Caco-2 (cell line): ENCODE data around the gene GZF1. TPM values are rescaled to one million over a fixed set of nuclear protein-coding genes. Genes with fewer than 3 reads are reported as not detected.
A peak's percentile ranks its signal among the peaks of the same experiment; 100 is the strongest.

Experiments
- BruUV-seq: library from RNA; stranded (reverse); fragments of 400-500 nt; replicated peaks from 2 replicates; lab custom pipeline; 2021; lab: Mats Ljungman, UMichigan
- CTCF ChIA-PET: fragments of 300-600 bp; sonication (Branson Sonifier 250); formaldehyde crosslinking; loops from one replicate; lab custom pipeline; 2022; ENCODE audit warnings: antibody characterized with exemption; lab: Charles Lee
- POLR2A ChIA-PET: fragments of 300-600 bp; sonication (Branson Sonifier 250); formaldehyde crosslinking; loops from one replicate; lab custom pipeline; 2022; ENCODE audit warnings: antibody characterized with exemption; lab: Charles Lee
- DNase-seq, 2 experiments: peaks; one replicate each; pipeline versions ENCODE4 v3.0.0 to v3.0.0-alpha.2; 2020 to 2022
- H3K27me3 ChIP-seq: replicated peaks from 2 replicates; pipeline ENCODE4 v1.6.0; 2011; ENCODE audit warnings: low read length; ENCODE audit not compliant: control insufficient read depth, insufficient read depth
- H3K36me3 ChIP-seq: 2 replicates; pipeline ENCODE4 v1.5.1; 2011; ENCODE audit warnings: low read length; ENCODE audit not compliant: control insufficient read depth, insufficient read depth
- H3K4me1 ChIP-seq: fragments of 250-450 bp; sonication (Bioruptor Pico); 2 replicates; pipeline ENCODE4 v1.5.1; 2020; ENCODE audit warnings: mild to moderate bottlenecking
- H3K4me3 ChIP-seq: 2 replicates; pipeline ENCODE4 v1.5.1; 2011; ENCODE audit warnings: low read depth, mild to moderate bottlenecking, control low read depth, low read length
- H3K9me3 ChIP-seq: fragments of 250-450 bp; sonication (Bioruptor Pico); 2 replicates; pipeline ENCODE4 v1.5.1; 2020; ENCODE audit warnings: mild to moderate bottlenecking, moderate library complexity
- H3K27ac Mint-ChIP-seq: one replicate; pipeline ENCODE4 v1.8.0; 2022; ENCODE audit warnings: mixed read lengths; ENCODE audit not compliant: unreplicated experiment
- H3K27me3 Mint-ChIP-seq: one replicate; pipeline ENCODE4 v1.8.0; 2022; ENCODE audit warnings: mixed read lengths; ENCODE audit not compliant: insufficient read depth, unreplicated experiment
- H3K36me3 Mint-ChIP-seq: one replicate; pipeline ENCODE4 v1.8.0; 2022; ENCODE audit warnings: mild to moderate bottlenecking, mixed read lengths; ENCODE audit not compliant: insufficient read depth, unreplicated experiment
- H3K4me1 Mint-ChIP-seq: one replicate; pipeline ENCODE4 v1.8.0; 2022; ENCODE audit warnings: low read depth, mixed read lengths; ENCODE audit not compliant: unreplicated experiment
- H3K4me3 Mint-ChIP-seq: one replicate; pipeline ENCODE4 v1.8.0; 2022; ENCODE audit warnings: mild to moderate bottlenecking, moderate library complexity, mixed read lengths; ENCODE audit not compliant: unreplicated experiment
- H3K9me3 Mint-ChIP-seq: one replicate; pipeline ENCODE4 v1.8.0; 2022; ENCODE audit warnings: mixed read lengths; ENCODE audit not compliant: unreplicated experiment
- intact Hi-C: fragments of 100-400 bp; cut with micrococcal nuclease; formaldehyde crosslinking; loops from one replicate; pipeline ENCODE4 v1.10.0; 2022; ENCODE audit not compliant: unreplicated experiment
- total RNA-seq: library from RNA; stranded (reverse); gene quantifications from 2 replicates; pipeline ENCODE4 v1.2.3, GENCODE V29; 2022
- TF ChIP-seq, protein P1 (sequence below), 2 experiments: fragments of 200-600 bp in 1 of 2; IDR thresholded peaks; 1 replicate in 1 of 2; 2 replicates in 1 of 2; pipeline versions ENCODE4 v1.5.1 to v1.8.0; 2011 to 2022; ENCODE audit warnings: antibody characterized with exemption in 1 of 2, control low read depth in 1 of 2, inconsistent platforms in 1 of 2, low read depth in 1 of 2, low read length in 1 of 2, mild to moderate bottlenecking in 1 of 2, moderate library complexity in 1 of 2; ENCODE audit not compliant: insufficient read depth in 1 of 2, severe bottlenecking in 1 of 2, unreplicated experiment in 1 of 2

Gene GZF1
- total RNA-seq, 1 experiment from 2014 or later = 18.4 TPM

DNA sequence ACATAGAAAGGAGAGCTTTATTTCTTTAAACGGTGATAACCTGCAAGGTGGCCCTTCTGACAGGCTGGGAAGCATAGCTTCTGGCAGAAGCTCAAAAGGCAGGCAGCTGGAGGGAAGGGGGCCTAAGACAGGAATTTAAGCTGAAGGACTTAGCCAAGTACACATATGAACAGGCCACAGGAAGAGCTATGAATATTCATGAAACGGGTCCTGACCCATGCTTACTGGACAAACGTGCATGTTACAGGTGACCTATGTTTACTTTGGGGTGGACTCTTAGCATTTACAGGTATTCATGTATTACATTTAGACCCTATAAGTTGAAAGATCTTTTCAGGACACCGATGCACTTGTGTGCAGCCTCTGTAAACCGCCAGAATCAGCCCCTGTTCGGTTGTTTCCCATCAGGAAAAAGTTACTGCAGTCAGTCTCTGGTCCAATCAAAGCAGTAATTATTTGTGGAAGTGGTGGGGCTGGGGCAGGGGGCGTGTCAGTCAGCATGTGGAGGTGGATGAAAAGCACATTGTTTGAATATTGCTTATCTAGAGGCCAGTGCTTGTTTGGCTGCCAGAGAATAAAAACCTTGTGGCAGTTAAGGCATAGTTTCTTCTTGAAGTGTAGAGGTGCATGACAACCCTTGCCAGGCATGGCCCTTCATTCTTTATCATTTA is 2.9 kb upstream of the GZF1 start:
- H3K27me3 Mint-ChIP-seq = no peaks in the 10 kb centered on the region
- Histone ChIP-seq H3K9me3 (no peaks in the 10 kb centered on the region), H3K4me3 (peak overlapping the region; percentile 2; the same call in 1 of the 2 replicates), H3K27me3 (no peaks in the 10 kb centered on the region), H3K4me1 (peaks cover 23% of the 10 kb centered on the region; the same call in 1 of the 2 replicates), H3K36me3 (0 out of 2 replicates have a peak, but pooled peaks cover 2% of the 10 kb centered on the region)
- H3K4me1 Mint-ChIP-seq = peaks cover 15% of the 10 kb centered on the region
- intact Hi-C loops = loop anchor here (1.0 to 10.0 kb wide), 3 partner anchors 9 to 774 kb away; partner anchors contain the start of genes CST9, FOXA2 and NXT1
- H3K36me3 Mint-ChIP-seq = peaks cover 55% of the 10 kb centered on the region
- no peaks in the 10 kb centered on the region for H3K9me3 Mint-ChIP-seq
- H3K4me3 Mint-ChIP-seq = peak overlapping the region; percentile 91
- no TSS peak for BruUV-seq
- peak in 1 of 2 experiments; percentile 18 for DNase-seq
- TF ChIP-seq, protein P1, sequence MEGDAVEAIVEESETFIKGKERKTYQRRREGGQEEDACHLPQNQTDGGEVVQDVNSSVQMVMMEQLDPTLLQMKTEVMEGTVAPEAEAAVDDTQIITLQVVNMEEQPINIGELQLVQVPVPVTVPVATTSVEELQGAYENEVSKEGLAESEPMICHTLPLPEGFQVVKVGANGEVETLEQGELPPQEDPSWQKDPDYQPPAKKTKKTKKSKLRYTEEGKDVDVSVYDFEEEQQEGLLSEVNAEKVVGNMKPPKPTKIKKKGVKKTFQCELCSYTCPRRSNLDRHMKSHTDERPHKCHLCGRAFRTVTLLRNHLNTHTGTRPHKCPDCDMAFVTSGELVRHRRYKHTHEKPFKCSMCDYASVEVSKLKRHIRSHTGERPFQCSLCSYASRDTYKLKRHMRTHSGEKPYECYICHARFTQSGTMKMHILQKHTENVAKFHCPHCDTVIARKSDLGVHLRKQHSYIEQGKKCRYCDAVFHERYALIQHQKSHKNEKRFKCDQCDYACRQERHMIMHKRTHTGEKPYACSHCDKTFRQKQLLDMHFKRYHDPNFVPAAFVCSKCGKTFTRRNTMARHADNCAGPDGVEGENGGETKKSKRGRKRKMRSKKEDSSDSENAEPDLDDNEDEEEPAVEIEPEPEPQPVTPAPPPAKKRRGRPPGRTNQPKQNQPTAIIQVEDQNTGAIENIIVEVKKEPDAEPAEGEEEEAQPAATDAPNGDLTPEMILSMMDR (IDR thresholded peaks at IDR 0.05; ENCODE audit: insufficient read depth in 1 of 2, low read depth in 1 of 2, low read length in 1 of 2, severe bottlenecking in 1 of 2, unreplicated experiment in 1 of 2) = no peak
- ChIA-PET CTCF (interaction anchor here (1.4 to 1.9 kb wide), 2 partner anchors 9 to 667 kb away, joined by 5 to 16 read pairs; partner anchors contain the start of gene NXT1), POLR2A (interaction anchor here (0.8 to 3.2 kb wide), 2 partner anchors 9 to 270 kb away, joined by 3 to 41 read pairs; partner anchors contain the start of gene NXT1)
- H3K27ac Mint-ChIP-seq = peak overlapping the region; percentile 98

DNA sequence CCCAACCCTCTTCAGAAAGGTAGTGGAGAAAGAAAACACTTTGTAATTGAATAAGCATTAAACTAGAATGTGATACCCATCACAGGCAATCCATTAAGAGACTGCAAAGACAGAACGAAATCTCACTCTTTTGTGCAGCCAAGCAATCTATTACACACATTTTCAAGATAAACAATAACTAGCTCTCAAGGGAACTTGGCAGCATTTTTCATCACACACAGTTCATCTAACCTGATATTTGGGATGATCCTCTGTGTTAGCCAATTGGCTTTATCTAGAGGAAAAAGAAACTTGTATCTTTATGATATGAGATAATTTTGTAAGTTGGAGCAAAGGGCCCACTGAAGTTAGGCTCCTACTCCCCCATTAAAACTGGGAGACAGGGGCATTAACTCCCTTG is 1.5 kb upstream of the GZF1 start:
- POLR2A ChIA-PET = no interaction called here
- Histone ChIP-seq H3K4me1 (peaks cover 23% of the 10 kb centered on the region; the same call in 1 of the 2 replicates), H3K4me3 (peak overlapping the region; percentile 85), H3K27me3 (no peaks in the 10 kb centered on the region), H3K36me3 (peaks cover 2% of the 10 kb centered on the region; the same call in 1 of the 2 replicates), H3K9me3 (no peaks in the 10 kb centered on the region)
- peaks cover 24% of the 10 kb centered on the region for H3K4me1 Mint-ChIP-seq
- no peaks in the 10 kb centered on the region for H3K9me3 Mint-ChIP-seq
- intact Hi-C loops = loop anchor here (5.0 kb wide), 1 partner anchor 62 kb away; the partner anchor contains the start of gene NAPB
- peak overlapping the region; percentile 98 for H3K27ac Mint-ChIP-seq
- no peak for DNase-seq
- no TSS peak for BruUV-seq
- H3K4me3 Mint-ChIP-seq = peak overlapping the region; percentile 71
- CTCF ChIA-PET = no interaction called here
- peaks cover 51% of the 10 kb centered on the region for H3K36me3 Mint-ChIP-seq
- TF ChIP-seq, protein P1 (IDR thresholded peaks at IDR 0.05; ENCODE audit: insufficient read depth in 1 of 2, low read depth in 1 of 2, low read length in 1 of 2, severe bottlenecking in 1 of 2, unreplicated experiment in 1 of 2) = no peak
- no peaks in the 10 kb centered on the region for H3K27me3 Mint-ChIP-seq

DNA sequence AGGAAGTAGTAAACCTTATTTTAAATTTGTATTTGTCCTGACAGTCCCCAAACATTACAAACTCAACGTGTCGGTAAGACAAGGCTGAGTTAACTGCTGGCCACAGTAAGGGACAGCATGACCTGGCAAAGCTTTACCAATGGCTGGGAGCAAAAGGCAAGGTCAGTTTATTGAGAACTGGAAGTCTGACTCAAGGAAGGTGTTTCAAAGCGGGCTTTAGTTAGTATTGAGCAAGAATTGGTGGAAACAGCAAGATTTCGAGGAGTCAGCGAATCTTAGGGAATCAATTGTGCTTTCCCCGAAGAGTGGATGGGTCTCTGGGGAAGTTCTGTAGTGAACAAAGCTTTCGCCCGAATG is 885 bp upstream of the GZF1 start:
- Mint-ChIP-seq H3K27me3 (no peaks in the 10 kb centered on the region), H3K4me3 (peak overlapping the region; percentile 71), H3K9me3 (no peaks in the 10 kb centered on the region), H3K4me1 (peaks cover 24% of the 10 kb centered on the region), H3K27ac (peak overlapping the region; percentile 98), H3K36me3 (peaks cover 52% of the 10 kb centered on the region)
- Histone ChIP-seq H3K27me3 (no peaks in the 10 kb centered on the region), H3K4me1 (peaks cover 23% of the 10 kb centered on the region; the same call in 1 of the 2 replicates), H3K4me3 (peak overlapping the region; percentile 85), H3K36me3 (peaks cover 2% of the 10 kb centered on the region), H3K9me3 (no peaks in the 10 kb centered on the region)
- TF ChIP-seq, protein P1 (IDR thresholded peaks at IDR 0.05; ENCODE audit: insufficient read depth in 1 of 2, low read depth in 1 of 2, low read length in 1 of 2, severe bottlenecking in 1 of 2, unreplicated experiment in 1 of 2) = no peak
- BruUV-seq = no TSS peak
- CTCF ChIA-PET = interaction anchor here (1.3 kb wide), 1 partner anchor 11 kb away, joined by 4 read pairs; no protein-coding TSS in a partner anchor
- intact Hi-C loops = loop anchor here (5.0 kb wide), 1 partner anchor 61 kb away; the partner anchor contains the start of gene NAPB
- POLR2A ChIA-PET = interaction anchor here (1.6 to 1.8 kb wide), 2 partner anchors 11 to 60 kb away, joined by 6 to 14 read pairs; partner anchors contain the start of gene NAPB
- DNase-seq = no peak
